HEK293T (cell line): ENCODE data around the gene LEFTY1.

ENCODE experiments used
- BHLHE40 ChIP-seq: fragments of 450-650 bp; IDR thresholded peaks from 2 replicates; pipeline ENCODE4 v1.6.1; 2016; ENCODE audit warnings: mild to moderate bottlenecking, moderate library complexity, borderline replicate concordance
- FOXM1 ChIP-seq: fragments of 450-650 bp; IDR thresholded peaks from 2 replicates; pipeline ENCODE4 v1.6.1; 2017; ENCODE audit warnings: mild to moderate bottlenecking, borderline replicate concordance

GRCh38 chr1:225936523-225936922, 47.6 kb upstream of the LEFTY1 start:
- TF ChIP-seq FOXM1, result no peak
- no peak for TF ChIP-seq BHLHE40
